Measurements from ENCODE around the gene NUP93. TPM values are rescaled to one million over a fixed set of nuclear protein-coding genes. Genes with fewer than 3 reads are reported as not detected.

Gene NUP93
- total RNA-seq, 1 donor from 2014 or later, result 52.7 TPM

GRCh38 chr16:56886296-56886695, 156.4 kb downstream of the NUP93 start:
- no peak for DNase-seq (ENCODE audit: low spot score)

DNA sequence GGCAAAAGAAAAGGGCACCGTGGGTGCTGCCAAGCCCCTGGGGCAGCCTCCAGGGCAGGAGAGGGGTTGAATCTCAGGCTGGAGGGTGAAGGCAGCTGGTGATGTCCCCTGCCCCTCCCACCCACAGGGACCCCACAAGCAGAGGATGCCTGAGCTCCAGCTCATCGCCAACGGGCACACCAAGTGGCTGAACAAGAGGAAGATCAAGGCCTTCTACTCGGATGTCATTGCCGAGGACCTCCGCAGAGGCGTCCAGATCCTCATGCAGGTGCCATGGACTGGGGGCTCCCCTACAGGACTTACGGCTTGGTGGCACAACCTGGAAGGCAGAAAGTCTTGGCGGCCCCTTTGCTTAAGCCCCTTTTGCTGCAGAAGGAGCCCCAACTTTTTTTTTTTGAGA, 156.9 kb downstream of the NUP93 start:
- no peak for DNase-seq (ENCODE audit: low spot score)

DNA sequence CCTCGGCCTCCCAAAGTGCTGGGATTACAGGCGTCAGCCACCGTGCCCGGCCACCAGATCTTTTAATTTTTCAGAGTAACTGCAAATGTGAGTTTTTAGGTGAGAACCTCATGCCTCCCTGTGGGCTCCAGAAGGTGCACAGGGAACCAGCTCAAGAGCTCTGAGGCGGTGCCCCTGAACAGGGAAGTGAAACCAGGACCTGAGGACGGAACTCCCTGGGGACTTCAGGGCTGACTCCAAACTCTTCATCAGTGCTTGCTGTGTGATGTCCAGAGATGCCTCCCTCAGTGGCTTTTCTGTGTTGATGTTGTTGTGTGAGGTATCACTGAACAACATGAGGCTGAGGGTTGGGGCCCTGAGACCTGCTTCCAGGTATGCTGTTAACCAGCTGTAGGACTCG, 158.9 kb downstream of the NUP93 start:
- DNase-seq (ENCODE audit: low spot score), result no peak

- DNase-seq (ENCODE audit: low spot score), result no peak
Measured at GRCh38 chr16:56889206-56889605, 159.3 kb downstream of the NUP93 start.

DNA sequence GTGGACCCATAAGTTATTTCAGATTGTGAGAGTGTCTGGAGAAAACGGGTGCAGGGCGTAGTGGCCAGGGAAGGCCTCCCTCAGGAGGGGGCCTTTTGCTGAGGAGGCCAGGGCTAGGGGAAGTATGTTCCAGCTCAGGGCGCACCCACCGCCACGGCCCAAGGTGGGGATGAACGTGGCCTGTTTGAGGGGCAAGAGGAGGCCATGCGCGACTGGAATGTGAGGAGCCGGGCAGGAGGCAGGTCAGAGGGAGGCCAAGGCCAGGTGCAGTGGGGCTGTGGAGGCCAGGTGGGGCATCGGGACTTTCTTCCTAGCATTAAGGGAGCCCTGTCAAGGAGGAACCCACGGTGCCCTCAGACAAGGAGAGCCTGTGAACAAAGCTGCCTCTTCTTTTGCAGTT, 161.8 kb downstream of the NUP93 start:
- no peak for DNase-seq (ENCODE audit: low spot score)

DNA sequence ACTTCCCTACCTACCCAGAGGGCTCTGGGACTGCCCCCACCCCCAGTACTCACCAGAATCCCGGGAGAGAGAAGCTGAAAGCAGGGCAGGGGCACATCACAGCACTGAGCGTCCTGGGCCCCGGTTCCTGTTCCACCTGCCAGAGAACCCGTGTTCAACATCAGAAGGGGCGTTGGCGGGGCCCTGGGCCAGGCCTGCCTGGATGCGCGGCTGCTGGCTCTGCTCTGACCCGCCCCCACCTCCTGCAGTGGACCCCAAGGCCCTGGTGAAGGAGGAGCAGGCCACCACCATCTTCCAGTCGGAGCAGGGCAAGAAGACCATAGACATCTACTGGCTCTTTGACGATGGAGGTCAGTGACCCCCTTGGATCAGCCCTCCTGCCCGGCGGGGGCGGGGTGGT, 162.8 kb downstream of the NUP93 start:
- no peak for DNase-seq (ENCODE audit: low spot score)

- DNase-seq (ENCODE audit: low spot score), result no peak
Measured at GRCh38 chr16:56894331-56894917, 164.5 kb downstream of the NUP93 start.

DNA sequence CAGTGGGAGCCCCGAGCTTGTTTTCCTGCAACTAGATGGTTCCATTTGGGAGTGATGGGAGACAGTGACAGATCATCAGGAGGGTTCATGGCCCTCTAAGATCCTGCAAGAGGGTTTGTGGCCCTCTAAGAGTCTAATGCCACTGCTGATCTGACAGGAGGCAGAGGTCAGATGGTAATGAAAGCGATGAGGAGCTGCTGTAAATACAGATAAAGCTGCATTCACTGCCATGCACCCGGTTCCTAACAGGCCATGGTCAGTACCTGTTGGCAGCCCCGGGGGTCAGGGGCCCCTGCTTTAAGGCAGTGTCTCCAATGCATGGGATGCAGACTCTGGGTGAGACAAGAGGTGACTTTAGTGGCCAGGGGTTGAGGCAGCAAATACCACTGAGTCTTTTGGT, 165.9 kb downstream of the NUP93 start:
- DNase-seq (ENCODE audit: low spot score), result no peak

GRCh38 chr16:56896244-56896643, 166.3 kb downstream of the NUP93 start:
- no peak for DNase-seq (ENCODE audit: low spot score)

- no peak for DNase-seq (ENCODE audit: low spot score)
Measured at GRCh38 chr16:56897026-56897799, 167.3 kb downstream of the NUP93 start.

GRCh38 chr16:56898847-56899246, 168.9 kb downstream of the NUP93 start:
- no peak for DNase-seq (ENCODE audit: low spot score)

Small RNA genes within 50 kb of the gene (microRNA-seq; reads per million reads assigned to microRNA genes)
- gene MIR138-2 (ENCODE audit: borderline number of aligned reads), result 7.3 reads per million, percentile 1 among the genes with 10 or more reads in this experiment

Other genes with a start within 250 kb of the NUP93 start
- 24.9 TPM for gene BBS2, start 210.1 kb upstream of the NUP93 start, total RNA-seq
- not detected for gene MT4, start 165.1 kb upstream of the NUP93 start, total RNA-seq
- gene MT3, start 140.6 kb upstream of the NUP93 start, total RNA-seq, result not detected
- 2,392 TPM for gene MT2A, start 121.5 kb upstream of the NUP93 start, total RNA-seq
- 410 TPM for gene MT1E, start 104.3 kb upstream of the NUP93 start, total RNA-seq
- gene MT1M, start 97.5 kb upstream of the NUP93 start, total RNA-seq, result 367 TPM
- gene MT1A, start 91.5 kb upstream of the NUP93 start, total RNA-seq, result 769 TPM
- not detected for gene MT1B, start 78.2 kb upstream of the NUP93 start, total RNA-seq
- gene MT1F, start 72.2 kb upstream of the NUP93 start, total RNA-seq, result 11.8 TPM
- gene MT1G, start 62.1 kb upstream of the NUP93 start, total RNA-seq, result 41.5 TPM
- 0.58 TPM for gene MT1H, start 60.3 kb upstream of the NUP93 start, total RNA-seq
- 971 TPM for gene MT1X, start 47.7 kb upstream of the NUP93 start, total RNA-seq
- not detected for gene SLC12A3, start 135.1 kb downstream of the NUP93 start, total RNA-seq
- 186 TPM for gene HERPUD1, start 202.0 kb downstream of the NUP93 start, total RNA-seq
- gene CETP, start 231.8 kb downstream of the NUP93 start, total RNA-seq, result 6.4 TPM